HG03442 (cell line): ENCODE measurements around the gene TM9SF2.

Source experiments
- ATAC-seq: cut with Tn5 transposase; IDR thresholded peaks from one replicate; pipeline ENCODE4 v1.9.1; 2021; ENCODE audit warnings: mild to moderate bottlenecking, moderate library complexity; ENCODE audit not compliant: unreplicated experiment

Gene TM9SF2

GRCh38 chr13:99575376-99576120 lies 74.3 kb downstream of the TM9SF2 start:
- no peak for ATAC-seq

- ATAC-seq, result no peak
Measured at GRCh38 chr13:99577934-99578917, 77.0 kb downstream of the TM9SF2 start.

DNA sequence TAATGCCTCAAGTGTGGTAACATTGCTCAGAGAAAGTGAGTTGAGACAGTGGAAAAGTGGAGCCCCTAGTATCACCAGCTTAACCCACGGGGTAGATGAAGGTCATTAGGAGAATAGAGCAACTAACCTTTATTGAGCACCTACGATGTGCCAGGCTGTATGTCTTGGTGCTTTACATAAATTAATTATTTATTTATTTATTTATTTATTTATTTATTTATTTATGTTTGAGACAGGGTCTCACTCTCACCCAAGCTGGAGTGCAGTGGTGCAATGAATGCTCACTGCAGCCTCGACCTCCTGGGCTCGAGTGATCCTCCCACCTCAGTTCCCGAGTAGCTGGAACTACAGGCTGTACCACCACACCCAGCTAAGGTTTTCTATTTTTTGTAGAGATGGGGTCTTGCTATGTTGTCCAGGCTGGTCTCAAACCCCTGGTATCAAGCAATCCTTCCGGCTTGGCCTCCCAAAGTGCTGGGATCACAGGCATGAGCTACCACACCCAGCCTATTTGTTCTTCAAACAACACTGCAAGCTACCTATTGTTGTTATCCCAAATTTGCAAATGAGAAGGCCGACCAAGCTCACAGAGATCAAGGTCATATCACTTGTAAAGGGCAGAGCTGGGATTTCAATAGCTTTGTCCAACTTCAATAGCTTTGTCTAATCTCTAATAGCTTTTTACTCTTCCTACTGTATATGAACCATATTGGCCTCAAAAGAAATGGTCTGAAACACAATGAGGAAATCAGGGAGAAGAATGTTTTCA lies 79.4 kb downstream of the TM9SF2 start:
- no peak for ATAC-seq

- ATAC-seq, result no peak
Measured at GRCh38 chr13:99582511-99582910, 81.2 kb downstream of the TM9SF2 start.

- no peak for ATAC-seq
Measured at GRCh38 chr13:99585609-99586008, 84.3 kb downstream of the TM9SF2 start.

GRCh38 chr13:99587021-99587420 lies 85.7 kb downstream of the TM9SF2 start:
- no peak for ATAC-seq

DNA sequence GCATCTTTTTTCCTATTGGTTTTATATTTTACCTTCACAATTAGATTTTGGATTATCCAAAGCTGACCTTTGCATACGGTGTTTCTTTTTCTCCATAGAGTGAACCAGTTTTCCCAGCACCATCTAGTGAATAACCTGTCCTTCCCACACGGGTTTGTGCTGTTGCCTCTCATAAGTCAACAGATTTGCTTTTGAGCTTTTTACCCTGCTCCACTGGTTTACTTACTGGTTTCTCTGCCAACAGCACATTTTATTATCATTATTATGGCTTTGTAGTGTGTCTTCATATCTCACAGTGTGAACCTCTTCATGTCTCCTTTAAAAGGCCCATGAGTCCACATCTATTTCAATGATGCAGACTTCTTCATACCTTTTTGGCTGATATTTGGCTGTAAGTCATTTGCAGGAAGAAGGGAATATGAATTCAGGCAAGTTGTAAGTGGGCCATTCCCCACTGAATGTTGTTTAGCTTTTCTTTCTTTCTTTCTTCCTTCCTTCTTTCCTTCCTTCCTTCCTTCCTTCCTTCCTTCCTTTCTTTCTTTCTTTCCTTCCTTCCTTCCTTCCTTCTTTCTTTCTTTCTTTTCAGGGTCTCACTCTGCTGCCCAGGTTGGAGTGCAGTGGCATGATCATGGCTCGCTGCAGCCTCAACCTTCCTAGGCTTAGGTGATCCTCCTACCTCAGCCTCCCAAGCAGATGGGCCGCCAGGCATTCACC lies 86.8 kb downstream of the TM9SF2 start:
- ATAC-seq, result no peak

GRCh38 chr13:99589575-99589974 lies 88.3 kb downstream of the TM9SF2 start:
- ATAC-seq, result no peak

GRCh38 chr13:99590519-99591011 lies 89.3 kb downstream of the TM9SF2 start:
- no peak for ATAC-seq

DNA sequence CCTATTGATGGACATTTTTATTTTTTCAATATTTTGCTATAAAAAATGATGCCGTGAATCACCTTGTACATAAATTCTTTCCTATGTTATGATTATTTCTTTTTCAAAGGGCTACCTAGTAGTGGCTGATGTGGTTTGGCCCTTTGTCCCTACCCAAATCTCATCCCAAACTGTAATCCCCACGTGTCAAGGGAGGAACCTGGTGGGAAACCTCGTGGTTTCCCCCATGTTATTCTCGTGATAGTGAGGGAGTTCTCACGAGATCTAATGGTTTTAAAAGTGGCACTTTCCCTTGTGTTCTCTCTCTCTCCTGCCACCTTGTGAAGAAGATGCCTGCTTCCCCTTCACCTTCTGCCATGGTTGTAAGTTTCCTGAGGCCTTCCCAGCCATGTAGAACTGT lies 94.9 kb downstream of the TM9SF2 start:
- ATAC-seq, result no peak

- ATAC-seq, result no peak
Measured at GRCh38 chr13:99600318-99600717, 99.0 kb downstream of the TM9SF2 start.

- ATAC-seq, result no peak
Measured at GRCh38 chr13:99601535-99601934, 100.3 kb downstream of the TM9SF2 start.

DNA sequence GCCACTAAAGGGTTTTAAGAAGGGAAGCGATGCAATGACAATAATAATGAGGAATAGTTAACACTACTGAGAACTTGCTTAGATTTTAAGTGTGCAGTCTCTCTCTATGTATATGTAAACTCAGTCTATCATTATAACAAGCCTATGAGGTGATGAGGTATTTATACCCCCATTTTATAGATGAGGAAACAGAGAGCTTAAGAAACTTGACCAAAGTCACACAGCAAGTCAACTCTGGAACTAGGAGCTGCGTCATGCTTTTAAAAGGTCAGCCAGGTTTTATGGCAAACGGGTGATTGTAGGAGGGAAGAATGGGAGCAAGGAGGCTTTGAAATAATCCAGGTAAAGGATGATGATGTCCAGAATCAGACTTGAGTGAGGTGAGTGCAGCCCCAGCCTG lies 103.4 kb downstream of the TM9SF2 start:
- ATAC-seq, result no peak

GRCh38 chr13:99605420-99606323 lies 104.4 kb downstream of the TM9SF2 start:
- peak; percentile 51 for ATAC-seq

- peak; percentile 78 for ATAC-seq
Measured at GRCh38 chr13:99606324-99607066, 105.2 kb downstream of the TM9SF2 start, which contains the start of gene CLYBL. CLYBL (plus strand) TSS chr13:99606690.

GRCh38 chr13:99608345-99608744 lies 107.1 kb downstream of the TM9SF2 start:
- no peak for ATAC-seq

DNA sequence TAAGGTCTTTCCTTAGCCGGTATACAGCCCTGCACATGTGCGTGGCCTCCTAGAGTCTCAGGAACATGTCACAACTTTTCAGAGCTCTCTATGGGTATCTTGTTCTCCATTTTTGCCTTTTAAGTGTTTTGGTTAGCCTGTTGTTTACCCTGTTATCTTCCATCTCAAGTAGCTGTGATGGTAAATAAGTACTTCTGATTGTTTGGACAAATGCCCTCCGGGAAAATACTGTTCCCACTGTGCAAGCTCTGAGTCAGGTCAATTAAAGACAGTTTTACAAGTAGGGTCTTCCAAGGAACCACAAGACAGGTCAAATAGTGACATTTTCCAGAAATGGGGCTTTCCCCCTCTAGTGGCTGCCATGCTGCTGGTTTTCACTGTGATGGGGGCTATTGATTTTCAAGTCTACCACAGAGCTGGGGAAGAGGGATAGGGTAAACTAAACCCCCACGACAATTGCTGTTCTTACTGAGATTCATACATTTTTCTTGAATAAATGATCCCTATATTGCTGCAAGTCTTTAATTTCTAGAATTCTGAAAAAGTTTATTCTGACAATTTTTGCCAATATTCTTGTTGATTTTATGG lies 109.5 kb downstream of the TM9SF2 start:
- ATAC-seq, result no peak
